Neural cell (in vitro differentiated cells): ENCODE data around the gene ARHGDIB. TPM values are rescaled to one million over a fixed set of nuclear protein-coding genes. Genes with fewer than 3 reads are reported as not detected.

ENCODE experiments used
- H2AFZ ChIP-seq: fragments of 200-600, 300-800 bp; sonication (generic), shearing (Covaris generic); 2 replicates; pipeline ENCODE4 v1.6.0; 2014; ENCODE audit warnings: low read depth, mild to moderate bottlenecking, antibody characterized with exemption, low read length, moderate library complexity
- H3F3A ChIP-seq: fragments of 200-600 bp; shearing (Covaris generic); 2 replicates; pipeline ENCODE4 v1.6.1; 2016; ENCODE audit warnings: mild to moderate bottlenecking, moderate library complexity, mixed read lengths, antibody characterized with exemption, low read length; ENCODE audit not compliant: insufficient read depth, poor library complexity, severe bottlenecking
- H3K27ac ChIP-seq: fragments of 200-600, 300-800 bp; sonication (generic), shearing (Covaris generic); 2 replicates; pipeline ENCODE4 v1.5.1; 2014; ENCODE audit warnings: mild to moderate bottlenecking, low read length, moderate library complexity
- H3K27me3 ChIP-seq: fragments of 300-800, 200-600 bp; sonication (generic), shearing (Covaris generic); 2 replicates; pipeline ENCODE4 v1.6.0; 2014; ENCODE audit warnings: mild to moderate bottlenecking, low read depth, low read length, moderate library complexity; ENCODE audit not compliant: insufficient read depth
- H3K36me3 ChIP-seq: fragments of 300-800, 200-600 bp; sonication (generic), shearing (Covaris generic); 2 replicates; pipeline ENCODE4 v1.5.1; 2014; ENCODE audit warnings: mild to moderate bottlenecking, antibody characterized with exemption, low read length, moderate library complexity; ENCODE audit not compliant: insufficient read depth
- H3K4me2 ChIP-seq: fragments of 300-800, 200-600 bp; sonication (generic), shearing (Covaris generic); 2 replicates; pipeline ENCODE4 v1.6.0; 2014; ENCODE audit warnings: mild to moderate bottlenecking, low read length
- H3K4me3 ChIP-seq: fragments of 300-800, 200-600 bp; sonication (generic), shearing (Covaris generic); 2 replicates; pipeline ENCODE4 v1.5.1; 2014; ENCODE audit warnings: mild to moderate bottlenecking, low read length, moderate library complexity
- H3K79me2 ChIP-seq: fragments of 200-600 bp; shearing (Covaris generic); replicated peaks from 2 replicates; pipeline ENCODE4 v1.6.0; 2014; ENCODE audit warnings: mild to moderate bottlenecking, low read length, moderate library complexity; ENCODE audit not compliant: insufficient read depth
- H3K9ac ChIP-seq: fragments of 300-800, 200-600 bp; sonication (generic), shearing (Covaris generic); 2 replicates; pipeline ENCODE4 v1.6.1; 2016; ENCODE audit warnings: mild to moderate bottlenecking, low read length, mixed read lengths
- H3K9me2 ChIP-seq: fragments of 200-600 bp; shearing (Covaris generic); 2 replicates; pipeline ENCODE4 v1.6.1; 2016; ENCODE audit warnings: mild to moderate bottlenecking, low read length, mixed read lengths; ENCODE audit not compliant: insufficient read depth
- H3K9me3 ChIP-seq: fragments of 200-600, 300-800 bp; sonication (generic), shearing (Covaris generic); 2 replicates; pipeline ENCODE4 v1.6.1; 2016; ENCODE audit warnings: mild to moderate bottlenecking, mixed run types, low read length, moderate library complexity, mixed read lengths
- H4K20me1 ChIP-seq: fragments of 200-600 bp; shearing (Covaris generic); 2 replicates; pipeline ENCODE4 v1.6.1; 2016; ENCODE audit warnings: mild to moderate bottlenecking, mixed run types; ENCODE audit not compliant: insufficient read depth
- EP300 ChIP-seq: fragments of 450-650 bp; conservative IDR thresholded peaks from 2 replicates; pipeline ENCODE4 v1.6.1; 2014; ENCODE audit warnings: antibody characterized with exemption, mild to moderate bottlenecking, moderate library complexity; ENCODE audit not compliant: poor library complexity, severe bottlenecking
- EZH2 ChIP-seq: fragments of 200-600, 300-800 bp; shearing (Covaris generic), sonication (generic); IDR thresholded peaks from 2 replicates; pipeline ENCODE4 v1.6.1; 2014; ENCODE audit warnings: antibody characterized with exemption, low read length, borderline replicate concordance, mild to moderate bottlenecking; ENCODE audit not compliant: insufficient read depth, poor library complexity, severe bottlenecking
- MXI1 ChIP-seq: fragments of 450-650 bp; conservative IDR thresholded peaks from 2 replicates; pipeline ENCODE4 v1.6.1; 2014; ENCODE audit warnings: antibody characterized with exemption, mild to moderate bottlenecking; ENCODE audit not compliant: poor library complexity, severe bottlenecking
- POLR2AphosphoS5 ChIP-seq: IDR thresholded peaks from 2 replicates; pipeline ENCODE4 v1.6.1; 2012
- RAD21 ChIP-seq: fragments of 450-650 bp; conservative IDR thresholded peaks from 2 replicates; pipeline ENCODE4 v1.6.1; 2014; ENCODE audit warnings: antibody characterized with exemption, mild to moderate bottlenecking, moderate library complexity
- SMC3 ChIP-seq: fragments of 450-650 bp; conservative IDR thresholded peaks from 2 replicates; pipeline ENCODE4 v1.6.1; 2014; ENCODE audit warnings: antibody characterized with exemption, mild to moderate bottlenecking, moderate library complexity; ENCODE audit not compliant: poor library complexity
- TAF1 ChIP-seq: IDR thresholded peaks from 2 replicates; pipeline ENCODE4 v1.6.1; 2012; ENCODE audit warnings: low read depth
- polyA minus RNA-seq: library from RNA; depleted of rRNA, polyadenylated mRNA; stranded (reverse); fragments of >200 nt; gene quantifications from 2 replicates; pipeline ENCODE4 v1.2.3, GENCODE V29; 2014
- polyA plus RNA-seq: library from polyadenylated mRNA; depleted of rRNA; stranded (reverse); fragments of >200 nt; gene quantifications from 2 replicates; pipeline ENCODE4 v1.2.3, GENCODE V29; 2014
- TF ChIP-seq, protein P1 (sequence below): fragments of 450-650 bp; IDR thresholded peaks from 2 replicates; pipeline ENCODE4 v1.5.1; 2014; ENCODE audit warnings: antibody characterized with exemption, mild to moderate bottlenecking, moderate library complexity; ENCODE audit not compliant: poor library complexity, severe bottlenecking
- TF ChIP-seq, protein P2 (sequence below): IDR thresholded peaks from 2 replicates; pipeline ENCODE4 v1.6.1; 2012; ENCODE audit warnings: borderline replicate concordance

ARHGDIB gene
- 4.2 and 7.7 TPM in 2 replicates for polyA plus RNA-seq
- polyA minus RNA-seq, result 3.2 and 3.6 TPM in 2 replicates

GRCh38 chr12:14961466-14962152 lies at the start of gene ARHGDIB:
ARHGDIB (minus strand) TSS chr12:14961601; CDS start chr12:14950712, 10,889 bp downstream.
- H3K79me2 ChIP-seq, result no peaks in the 10 kb centered on the region
- no peak within 1 kb of the TSS for H3K27ac ChIP-seq
- no peaks in the 10 kb centered on the region for H3K9me2 ChIP-seq
- no peaks in the 10 kb centered on the region for H3K9me3 ChIP-seq
- TF ChIP-seq RAD21, result no peak
- no peak for TF ChIP-seq TAF1
- no peak for TF ChIP-seq MXI1
- no peak for TF ChIP-seq SMC3
- TF ChIP-seq EP300, result no peak
- TF ChIP-seq, protein P1, sequence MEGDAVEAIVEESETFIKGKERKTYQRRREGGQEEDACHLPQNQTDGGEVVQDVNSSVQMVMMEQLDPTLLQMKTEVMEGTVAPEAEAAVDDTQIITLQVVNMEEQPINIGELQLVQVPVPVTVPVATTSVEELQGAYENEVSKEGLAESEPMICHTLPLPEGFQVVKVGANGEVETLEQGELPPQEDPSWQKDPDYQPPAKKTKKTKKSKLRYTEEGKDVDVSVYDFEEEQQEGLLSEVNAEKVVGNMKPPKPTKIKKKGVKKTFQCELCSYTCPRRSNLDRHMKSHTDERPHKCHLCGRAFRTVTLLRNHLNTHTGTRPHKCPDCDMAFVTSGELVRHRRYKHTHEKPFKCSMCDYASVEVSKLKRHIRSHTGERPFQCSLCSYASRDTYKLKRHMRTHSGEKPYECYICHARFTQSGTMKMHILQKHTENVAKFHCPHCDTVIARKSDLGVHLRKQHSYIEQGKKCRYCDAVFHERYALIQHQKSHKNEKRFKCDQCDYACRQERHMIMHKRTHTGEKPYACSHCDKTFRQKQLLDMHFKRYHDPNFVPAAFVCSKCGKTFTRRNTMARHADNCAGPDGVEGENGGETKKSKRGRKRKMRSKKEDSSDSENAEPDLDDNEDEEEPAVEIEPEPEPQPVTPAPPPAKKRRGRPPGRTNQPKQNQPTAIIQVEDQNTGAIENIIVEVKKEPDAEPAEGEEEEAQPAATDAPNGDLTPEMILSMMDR, result no peak
- H3K4me2 ChIP-seq, result no peak within 1 kb of the TSS
- no peaks in the 10 kb centered on the region for H3K36me3 ChIP-seq
- H3F3A ChIP-seq, result no peaks in the 10 kb centered on the region
- no peaks in the 10 kb centered on the region for H4K20me1 ChIP-seq
- H3K27me3 ChIP-seq, result no peaks in the 10 kb centered on the region
- no peak within 1 kb of the TSS for H2AFZ ChIP-seq
- H3K9ac ChIP-seq, result no peak within 1 kb of the TSS
- no peak within 1 kb of the TSS for H3K4me3 ChIP-seq

GRCh38 chr12:15011162-15011561 lies 49.8 kb upstream of the ARHGDIB start:
- no peaks in the 10 kb centered on the region for H3K36me3 ChIP-seq
- no peak overlapping the region for H3K27ac ChIP-seq
- no peaks in the 10 kb centered on the region for H3K9me3 ChIP-seq
- H3K4me3 ChIP-seq, result no peak overlapping the region
- H2AFZ ChIP-seq, result no peak overlapping the region
- H3K9ac ChIP-seq, result no peak overlapping the region
- no peaks in the 10 kb centered on the region for H3F3A ChIP-seq
- H3K4me2 ChIP-seq, result no peak overlapping the region
- no peaks in the 10 kb centered on the region for H3K9me2 ChIP-seq
- TF ChIP-seq POLR2AphosphoS5 (no peak), TAF1 (no peak), EP300 (no peak), EZH2 (no peak), SMC3 (no peak), RAD21 (no peak), MXI1 (no peak)
- TF ChIP-seq, protein P1, result no peak
- TF ChIP-seq, protein P2, sequence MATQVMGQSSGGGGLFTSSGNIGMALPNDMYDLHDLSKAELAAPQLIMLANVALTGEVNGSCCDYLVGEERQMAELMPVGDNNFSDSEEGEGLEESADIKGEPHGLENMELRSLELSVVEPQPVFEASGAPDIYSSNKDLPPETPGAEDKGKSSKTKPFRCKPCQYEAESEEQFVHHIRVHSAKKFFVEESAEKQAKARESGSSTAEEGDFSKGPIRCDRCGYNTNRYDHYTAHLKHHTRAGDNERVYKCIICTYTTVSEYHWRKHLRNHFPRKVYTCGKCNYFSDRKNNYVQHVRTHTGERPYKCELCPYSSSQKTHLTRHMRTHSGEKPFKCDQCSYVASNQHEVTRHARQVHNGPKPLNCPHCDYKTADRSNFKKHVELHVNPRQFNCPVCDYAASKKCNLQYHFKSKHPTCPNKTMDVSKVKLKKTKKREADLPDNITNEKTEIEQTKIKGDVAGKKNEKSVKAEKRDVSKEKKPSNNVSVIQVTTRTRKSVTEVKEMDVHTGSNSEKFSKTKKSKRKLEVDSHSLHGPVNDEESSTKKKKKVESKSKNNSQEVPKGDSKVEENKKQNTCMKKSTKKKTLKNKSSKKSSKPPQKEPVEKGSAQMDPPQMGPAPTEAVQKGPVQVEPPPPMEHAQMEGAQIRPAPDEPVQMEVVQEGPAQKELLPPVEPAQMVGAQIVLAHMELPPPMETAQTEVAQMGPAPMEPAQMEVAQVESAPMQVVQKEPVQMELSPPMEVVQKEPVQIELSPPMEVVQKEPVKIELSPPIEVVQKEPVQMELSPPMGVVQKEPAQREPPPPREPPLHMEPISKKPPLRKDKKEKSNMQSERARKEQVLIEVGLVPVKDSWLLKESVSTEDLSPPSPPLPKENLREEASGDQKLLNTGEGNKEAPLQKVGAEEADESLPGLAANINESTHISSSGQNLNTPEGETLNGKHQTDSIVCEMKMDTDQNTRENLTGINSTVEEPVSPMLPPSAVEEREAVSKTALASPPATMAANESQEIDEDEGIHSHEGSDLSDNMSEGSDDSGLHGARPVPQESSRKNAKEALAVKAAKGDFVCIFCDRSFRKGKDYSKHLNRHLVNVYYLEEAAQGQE, result no peak
- H3K27me3 ChIP-seq, result no peaks in the 10 kb centered on the region
- no peaks in the 10 kb centered on the region for H3K79me2 ChIP-seq
- no peaks in the 10 kb centered on the region for H4K20me1 ChIP-seq
